ENCODE measurements around the gene PKM.
A peak's percentile ranks its signal among the peaks of the same experiment; 100 is the strongest.

Gene PKM

GRCh38 chr15:72233769-72234168 is 2.8 kb upstream of the PKM start:
- no peak for DNase-seq

- DNase-seq = no peak
Measured at GRCh38 chr15:72231833-72232478, 966 bp upstream of the PKM start.

GRCh38 chr15:72230197-72231065 is 559 bp downstream of the PKM start:
- DNase-seq = peak; percentile 97

GRCh38 chr15:72229947-72230196 is 1.1 kb downstream of the PKM start:
- no peak for DNase-seq

GRCh38 chr15:72229076-72229946 is 1.7 kb downstream of the PKM start:
- peak; percentile 68 for DNase-seq

GRCh38 chr15:72227720-72228119 is 3.3 kb downstream of the PKM start:
- DNase-seq = no peak

GRCh38 chr15:72227192-72227586 is 3.8 kb downstream of the PKM start:
- no peak for DNase-seq

GRCh38 chr15:72223278-72223677 is 7.7 kb downstream of the PKM start:
- DNase-seq = no peak

GRCh38 chr15:72222393-72222792 is 8.6 kb downstream of the PKM start:
- no peak for DNase-seq

- no peak for DNase-seq
Measured at GRCh38 chr15:72220687-72221086, 10.3 kb downstream of the PKM start.

- DNase-seq = no peak
Measured at GRCh38 chr15:72217216-72217615, 13.8 kb downstream of the PKM start.

GRCh38 chr15:72216079-72216478 is 14.9 kb downstream of the PKM start:
- no peak for DNase-seq

GRCh38 chr15:72207558-72208085 is 23.4 kb downstream of the PKM start:
- DNase-seq = no peak

GRCh38 chr15:72206677-72207000 is 24.4 kb downstream of the PKM start:
- DNase-seq = no peak

GRCh38 chr15:72205896-72206676 is 24.9 kb downstream of the PKM start:
- DNase-seq = no peak

GRCh38 chr15:72205273-72205672 is 25.7 kb downstream of the PKM start:
- no peak for DNase-seq

GRCh38 chr15:72203507-72203837 is 27.5 kb downstream of the PKM start:
- DNase-seq = peak; percentile 50

GRCh38 chr15:72202801-72203506 is 28.0 kb downstream of the PKM start:
- DNase-seq = no peak

- no peak for DNase-seq
Measured at GRCh38 chr15:72202302-72202701, 28.7 kb downstream of the PKM start.

- no peak for DNase-seq
Measured at GRCh38 chr15:72201391-72201921, 29.5 kb downstream of the PKM start.

- no peak for DNase-seq
Measured at GRCh38 chr15:72200395-72201237, 30.4 kb downstream of the PKM start.
